ENCODE results near the gene DLG4.
A peak's percentile ranks its signal among the peaks of the same experiment; 100 is the strongest.
"Not testable (repeated sequence)": the region's sequence is repeated elsewhere in the genome, so short reads cannot be mapped to it uniquely, and the experiment has no call there.

The DLG4 gene

GRCh38 chr17:7179317-7180254 lies 40.0 kb downstream of the DLG4 start, which contains the start of gene ASGR1:
Gene ASGR1, minus strand, starts transcription at chr17:7179370. Its CDS starts 807 bp downstream, at chr17:7178563.
- no peaks in the 10 kb centered on the region for H3K9me3 Mint-ChIP-seq
- peak within 1 kb of the TSS; percentile 70 for H3K4me3 Mint-ChIP-seq
- DNase-seq = no peak
- no peaks in the 10 kb centered on the region for H3K27me3 Mint-ChIP-seq
- peaks cover 12% of the 10 kb centered on the region for H3K4me1 Mint-ChIP-seq (ENCODE audit: low read depth)
- H3K36me3 Mint-ChIP-seq (ENCODE audit: low read depth) = no peaks in the 10 kb centered on the region
- no peak within 1 kb of the TSS for H3K27ac Mint-ChIP-seq

DNA sequence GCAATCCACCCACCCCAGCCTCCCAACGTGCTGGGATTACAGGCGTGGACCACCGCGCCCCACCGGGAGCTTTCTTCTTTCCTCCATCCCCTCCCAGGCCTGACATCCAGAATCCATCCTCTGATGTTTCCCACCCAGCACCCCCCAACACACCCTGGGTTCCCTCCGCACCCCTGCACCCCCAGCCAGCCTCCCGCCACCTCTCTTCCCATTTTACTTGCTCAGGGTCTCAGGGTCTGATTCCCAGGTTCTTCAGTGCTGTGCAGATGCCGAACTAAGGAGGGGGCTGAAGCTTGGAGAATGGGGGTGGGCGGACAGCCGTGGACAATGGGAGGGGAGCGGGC lies 40.7 kb downstream of the DLG4 start:
- H3K4me3 Mint-ChIP-seq = no peak overlapping the region
- H3K27ac Mint-ChIP-seq = no peak overlapping the region
- peaks cover 12% of the 10 kb centered on the region for H3K4me1 Mint-ChIP-seq (ENCODE audit: low read depth)
- no peak for DNase-seq
- H3K9me3 Mint-ChIP-seq = no peaks in the 10 kb centered on the region
- no peaks in the 10 kb centered on the region for H3K36me3 Mint-ChIP-seq (ENCODE audit: low read depth)
- H3K27me3 Mint-ChIP-seq = no peaks in the 10 kb centered on the region

GRCh38 chr17:7177954-7178477 lies 41.6 kb downstream of the DLG4 start:
- no peaks in the 10 kb centered on the region for H3K27me3 Mint-ChIP-seq
- H3K9me3 Mint-ChIP-seq = no peaks in the 10 kb centered on the region
- peaks cover 12% of the 10 kb centered on the region for H3K4me1 Mint-ChIP-seq (ENCODE audit: low read depth)
- peak overlapping the region; percentile 33 for H3K27ac Mint-ChIP-seq
- DNase-seq = peak; percentile 34
- H3K36me3 Mint-ChIP-seq (ENCODE audit: low read depth) = no peaks in the 10 kb centered on the region
- H3K4me3 Mint-ChIP-seq = peak overlapping the region; percentile 70

GRCh38 chr17:7177191-7177953 lies 42.3 kb downstream of the DLG4 start:
- Mint-ChIP-seq H3K27me3 (no peaks in the 10 kb centered on the region), H3K4me3 (peak overlapping the region; percentile 70), H3K36me3 (ENCODE audit: low read depth) (no peaks in the 10 kb centered on the region), H3K4me1 (ENCODE audit: low read depth) (peaks cover 12% of the 10 kb centered on the region), H3K27ac (peak overlapping the region; percentile 33), H3K9me3 (no peaks in the 10 kb centered on the region)
- DNase-seq = peak; percentile 78

DNA sequence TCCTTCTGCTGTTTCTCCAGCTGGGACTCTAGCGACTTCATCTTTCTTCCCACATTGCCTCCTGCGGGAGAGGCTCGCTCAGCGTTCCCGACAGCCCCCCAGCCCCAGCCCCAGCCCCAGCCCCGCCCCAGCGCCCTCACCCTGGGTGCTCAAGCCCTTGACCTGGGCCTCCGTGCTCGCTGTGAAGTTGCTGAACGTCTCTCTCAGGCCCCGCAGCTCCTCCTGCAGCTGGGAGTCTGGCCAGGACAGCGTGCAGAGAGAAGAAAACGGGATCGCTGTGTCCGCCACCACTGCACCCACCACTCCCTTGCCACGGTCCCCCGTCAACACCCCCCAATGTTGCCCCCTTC lies 42.8 kb downstream of the DLG4 start:
- Mint-ChIP-seq H3K4me3 (no peak overlapping the region), H3K27ac (no peak overlapping the region), H3K27me3 (no peaks in the 10 kb centered on the region), H3K9me3 (no peaks in the 10 kb centered on the region), H3K36me3 (ENCODE audit: low read depth) (no peaks in the 10 kb centered on the region), H3K4me1 (ENCODE audit: low read depth) (peaks cover 12% of the 10 kb centered on the region)
- DNase-seq = no peak

- peaks cover 12% of the 10 kb centered on the region for H3K4me1 Mint-ChIP-seq (ENCODE audit: low read depth)
- H3K36me3 Mint-ChIP-seq (ENCODE audit: low read depth) = no peaks in the 10 kb centered on the region
- H3K27me3 Mint-ChIP-seq = no peaks in the 10 kb centered on the region
- H3K4me3 Mint-ChIP-seq = no peak overlapping the region
- DNase-seq = no peak
- no peaks in the 10 kb centered on the region for H3K9me3 Mint-ChIP-seq
- H3K27ac Mint-ChIP-seq = no peak overlapping the region
Observed at GRCh38 chr17:7176107-7176840, 43.4 kb downstream of the DLG4 start.

DNA sequence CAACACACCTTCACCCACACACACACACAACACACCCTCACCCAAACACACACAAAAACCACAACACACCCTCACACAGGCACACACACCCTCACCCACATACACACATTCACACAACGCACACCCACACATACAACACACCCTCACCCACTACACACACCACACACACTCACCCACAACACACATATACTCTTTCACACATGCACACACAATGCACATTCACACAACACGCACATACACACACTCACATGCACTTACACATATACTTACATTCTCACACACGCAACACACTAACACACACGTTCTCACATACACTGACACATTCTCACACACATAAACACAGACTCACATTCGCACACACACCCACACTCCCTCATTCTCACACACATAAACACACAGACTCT lies 44.3 kb downstream of the DLG4 start:
- Mint-ChIP-seq H3K36me3 (ENCODE audit: low read depth) (no peaks in the 10 kb centered on the region), H3K4me1 (ENCODE audit: low read depth) (peaks cover 12% of the 10 kb centered on the region), H3K9me3 (no peaks in the 10 kb centered on the region), H3K27me3 (no peaks in the 10 kb centered on the region), H3K27ac (no peak overlapping the region), H3K4me3 (no peak overlapping the region)
- DNase-seq = no peak

GRCh38 chr17:7174603-7175326 lies 44.9 kb downstream of the DLG4 start:
- no peak for DNase-seq
- no peak overlapping the region for H3K4me3 Mint-ChIP-seq
- no peaks in the 10 kb centered on the region for H3K36me3 Mint-ChIP-seq (ENCODE audit: low read depth)
- H3K27ac Mint-ChIP-seq = no peak overlapping the region
- H3K27me3 Mint-ChIP-seq = no peaks in the 10 kb centered on the region
- peaks cover 12% of the 10 kb centered on the region for H3K4me1 Mint-ChIP-seq (ENCODE audit: low read depth)
- H3K9me3 Mint-ChIP-seq = no peaks in the 10 kb centered on the region

GRCh38 chr17:7173687-7174602 lies 45.7 kb downstream of the DLG4 start:
- H3K27me3 Mint-ChIP-seq = no peaks in the 10 kb centered on the region
- H3K9me3 Mint-ChIP-seq = no peaks in the 10 kb centered on the region
- no peaks in the 10 kb centered on the region for H3K36me3 Mint-ChIP-seq (ENCODE audit: low read depth)
- H3K4me1 Mint-ChIP-seq (ENCODE audit: low read depth) = peaks cover 12% of the 10 kb centered on the region
- H3K27ac Mint-ChIP-seq = no peak overlapping the region
- peak; percentile 52 for DNase-seq
- no peak overlapping the region for H3K4me3 Mint-ChIP-seq

- H3K36me3 Mint-ChIP-seq (ENCODE audit: low read depth); H3K4me3 Mint-ChIP-seq; H3K9me3 Mint-ChIP-seq; H3K27me3 Mint-ChIP-seq; H3K4me1 Mint-ChIP-seq (ENCODE audit: low read depth); H3K27ac Mint-ChIP-seq; DNase-seq: not testable (repeated sequence)
Observed at GRCh38 chr17:7172522-7173191, 47.0 kb downstream of the DLG4 start.

DNA sequence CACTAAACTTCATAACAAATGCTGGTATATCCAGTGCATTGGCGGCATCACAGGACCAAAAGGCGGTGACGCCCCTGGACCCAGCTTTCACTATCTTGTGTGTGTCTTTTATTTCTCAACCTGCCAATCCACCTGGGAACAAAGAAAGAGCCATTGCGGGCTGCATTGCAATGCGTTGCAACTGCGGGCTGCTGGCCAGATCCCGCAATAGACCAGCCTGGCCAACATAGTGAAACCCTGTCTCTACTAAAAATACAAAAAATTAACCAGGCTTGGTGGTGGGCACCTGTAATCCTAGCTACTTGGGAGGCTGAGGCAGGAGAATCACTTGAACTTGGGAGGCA lies 50.1 kb downstream of the DLG4 start:
- not testable (repeated sequence) for DNase-seq; H3K9me3 Mint-ChIP-seq; H3K4me1 Mint-ChIP-seq (ENCODE audit: low read depth); H3K4me3 Mint-ChIP-seq; H3K27ac Mint-ChIP-seq; H3K27me3 Mint-ChIP-seq; H3K36me3 Mint-ChIP-seq (ENCODE audit: low read depth)

GRCh38 chr17:7168841-7169564 lies 50.6 kb downstream of the DLG4 start:
- H3K27me3 Mint-ChIP-seq; H3K4me1 Mint-ChIP-seq (ENCODE audit: low read depth); H3K27ac Mint-ChIP-seq: not testable (repeated sequence)

More at GRCh38 chr17:7168841-7169564, 50.6 kb downstream of the DLG4 start:
- DNase-seq; H3K36me3 Mint-ChIP-seq (ENCODE audit: low read depth); H3K9me3 Mint-ChIP-seq; H3K4me3 Mint-ChIP-seq: not testable (repeated sequence)
